Measurements from ENCODE around the gene MAP3K19.
"Not testable (repeated sequence)": the region's sequence is repeated elsewhere in the genome, so short reads cannot be mapped to it uniquely, and the experiment has no call there.

Gene MAP3K19

GRCh38 chr2:134982603-134983002, 64.6 kb downstream of the MAP3K19 start:
- no peak for DNase-seq

- no peak for DNase-seq
Measured at GRCh38 chr2:134980639-134981038, 66.6 kb downstream of the MAP3K19 start.

- no peak for DNase-seq
Measured at GRCh38 chr2:134979221-134979620, 68.0 kb downstream of the MAP3K19 start.

GRCh38 chr2:134977104-134977503, 70.1 kb downstream of the MAP3K19 start:
- not testable (repeated sequence) for DNase-seq

GRCh38 chr2:134976074-134976702, 71.1 kb downstream of the MAP3K19 start:
- DNase-seq = no peak

GRCh38 chr2:134975281-134976009, 71.8 kb downstream of the MAP3K19 start:
- DNase-seq = no peak

- DNase-seq = no peak
Measured at GRCh38 chr2:134973241-134974138, 73.8 kb downstream of the MAP3K19 start.

GRCh38 chr2:134967166-134967565, 80.1 kb downstream of the MAP3K19 start:
- DNase-seq = not testable (repeated sequence)

- no peak for DNase-seq
Measured at GRCh38 chr2:134957477-134957876, 89.8 kb downstream of the MAP3K19 start.

- no peak for DNase-seq
Measured at GRCh38 chr2:134955744-134956143, 91.5 kb downstream of the MAP3K19 start.

- DNase-seq = no peak
Measured at GRCh38 chr2:134954065-134954464, 93.2 kb downstream of the MAP3K19 start.

- DNase-seq = no peak
Measured at GRCh38 chr2:134952608-134953007, 94.6 kb downstream of the MAP3K19 start.

GRCh38 chr2:134950886-134951285, 96.4 kb downstream of the MAP3K19 start:
- DNase-seq = no peak

GRCh38 chr2:134949981-134950708, 97.1 kb downstream of the MAP3K19 start:
- DNase-seq = no peak

GRCh38 chr2:134946073-134946472, 101.2 kb downstream of the MAP3K19 start:
- no peak for DNase-seq

GRCh38 chr2:134944975-134945374, 102.3 kb downstream of the MAP3K19 start:
- no peak for DNase-seq

GRCh38 chr2:134943540-134943939, 103.7 kb downstream of the MAP3K19 start:
- no peak for DNase-seq

GRCh38 chr2:134936691-134937090, 110.6 kb downstream of the MAP3K19 start:
- DNase-seq = no peak

GRCh38 chr2:134934641-134935040, 112.6 kb downstream of the MAP3K19 start:
- DNase-seq = no peak

GRCh38 chr2:134934150-134934549, 113.1 kb downstream of the MAP3K19 start:
- DNase-seq = no peak

GRCh38 chr2:134933732-134934131, 113.5 kb downstream of the MAP3K19 start:
- DNase-seq = no peak

GRCh38 chr2:134932864-134933526, 114.3 kb downstream of the MAP3K19 start:
- DNase-seq = no peak
